Activated CD8-positive, alpha-beta memory T cell treated with anti-CD3 and anti-CD28 coated beads, Interleukin-2, amount 50 U/mL, for 48 hours (primary cell): ENCODE data around the gene LMBR1.
"Not testable (repeated sequence)": the region's sequence is repeated elsewhere in the genome, so short reads cannot be mapped to it uniquely, and the experiment has no call there.

Experiments
- DNase-seq: peaks from one replicate; pipeline ENCODE4 v3.0.0-alpha.2; 2020

LMBR1 gene

GRCh38 chr7:156752367-156753228 is 140.4 kb downstream of the LMBR1 start:
- no peak for DNase-seq

GRCh38 chr7:156751319-156751718 is 141.7 kb downstream of the LMBR1 start:
- no peak for DNase-seq

- no peak for DNase-seq
These were observed 145.3 kb downstream of the LMBR1 start for GRCh38 chr7:156747718-156748117.

- DNase-seq = no peak
These were observed 146.1 kb downstream of the LMBR1 start for GRCh38 chr7:156746891-156747290.

GRCh38 chr7:156739596-156739995 is 153.4 kb downstream of the LMBR1 start:
- no peak for DNase-seq

- no peak for DNase-seq
These were observed 157.1 kb downstream of the LMBR1 start for GRCh38 chr7:156735851-156736250.

- DNase-seq = no peak
These were observed 159.3 kb downstream of the LMBR1 start for GRCh38 chr7:156733638-156734037.

GRCh38 chr7:156732091-156732625 is 160.8 kb downstream of the LMBR1 start:
- no peak for DNase-seq

- no peak for DNase-seq
These were observed 161.3 kb downstream of the LMBR1 start for GRCh38 chr7:156731651-156732050.

- DNase-seq = no peak
These were observed 167.0 kb downstream of the LMBR1 start for GRCh38 chr7:156725936-156726335.

GRCh38 chr7:156725073-156725472 is 167.9 kb downstream of the LMBR1 start:
- DNase-seq = no peak

GRCh38 chr7:156722043-156722826 is 170.7 kb downstream of the LMBR1 start:
- DNase-seq = no peak

- no peak for DNase-seq
These were observed 189.1 kb downstream of the LMBR1 start for GRCh38 chr7:156703773-156704482.

GRCh38 chr7:156703209-156703608 is 189.8 kb downstream of the LMBR1 start:
- DNase-seq = no peak

- no peak for DNase-seq
These were observed 190.6 kb downstream of the LMBR1 start for GRCh38 chr7:156702399-156702798.

GRCh38 chr7:156701787-156702186 is 191.2 kb downstream of the LMBR1 start:
- not testable (repeated sequence) for DNase-seq

GRCh38 chr7:156698512-156698911 is 194.5 kb downstream of the LMBR1 start:
- not testable (repeated sequence) for DNase-seq

GRCh38 chr7:156697283-156697682 is 195.7 kb downstream of the LMBR1 start:
- not testable (repeated sequence) for DNase-seq

GRCh38 chr7:156693627-156694026 is 199.4 kb downstream of the LMBR1 start:
- DNase-seq = no peak

GRCh38 chr7:156692849-156693248 is 200.1 kb downstream of the LMBR1 start:
- no peak for DNase-seq

- no peak for DNase-seq
These were observed 201.2 kb downstream of the LMBR1 start for GRCh38 chr7:156691764-156692163.

GRCh38 chr7:156684661-156685060 is 208.3 kb downstream of the LMBR1 start:
- DNase-seq = no peak

GRCh38 chr7:156684251-156684650 is 208.7 kb downstream of the LMBR1 start:
- no peak for DNase-seq
